ENCODE results near the gene CPEB3. TPM values are rescaled to one million over a fixed set of nuclear protein-coding genes. Genes with fewer than 3 reads are reported as not detected.
"Not testable (repeated sequence)": the region's sequence is repeated elsewhere in the genome, so short reads cannot be mapped to it uniquely, and the experiment has no call there.

CPEB3 gene
- total RNA-seq, 1 experiment from 2014 or later, result 0.40 TPM

DNA sequence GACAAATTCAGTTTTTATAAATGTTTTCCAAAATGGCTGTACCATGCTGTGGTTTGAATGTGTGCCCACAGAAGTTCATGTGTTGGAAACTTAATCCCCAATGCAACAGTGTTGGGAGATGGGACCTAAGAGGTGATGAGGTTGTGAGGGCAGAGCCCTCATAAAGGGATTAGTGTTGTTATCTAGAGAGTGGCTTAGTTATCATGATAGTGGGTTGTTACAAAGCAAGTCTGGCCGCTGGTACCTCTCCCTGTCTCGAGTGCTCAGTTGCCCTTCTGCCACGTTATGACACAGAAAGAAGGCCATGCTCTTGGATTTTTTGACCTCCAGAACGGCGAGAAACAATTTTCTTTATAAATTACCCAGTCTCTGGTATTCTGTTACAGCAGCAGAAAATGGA is 248.3 kb downstream of the CPEB3 start:
- DNase-seq (ENCODE audit: low read depth), result no peak

DNA sequence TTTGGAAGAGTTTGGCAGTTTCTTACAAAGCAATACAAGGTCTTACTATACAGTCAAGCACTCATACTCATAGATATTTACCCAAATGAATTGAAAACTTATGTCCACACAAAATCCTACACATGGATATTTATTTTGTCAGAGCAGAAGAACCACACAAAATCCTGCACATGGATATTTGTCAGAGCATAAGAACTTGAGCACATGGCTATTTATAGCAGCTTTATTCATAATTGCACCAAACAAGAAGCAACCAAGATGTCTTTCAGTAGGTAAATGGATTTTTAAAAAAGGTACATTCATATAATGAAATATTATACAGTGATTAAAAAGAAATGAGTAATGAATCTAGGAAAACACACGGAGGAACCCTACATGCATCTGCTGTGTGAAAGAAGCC is 251.9 kb downstream of the CPEB3 start:
- no peak for DNase-seq (ENCODE audit: low read depth)

DNA sequence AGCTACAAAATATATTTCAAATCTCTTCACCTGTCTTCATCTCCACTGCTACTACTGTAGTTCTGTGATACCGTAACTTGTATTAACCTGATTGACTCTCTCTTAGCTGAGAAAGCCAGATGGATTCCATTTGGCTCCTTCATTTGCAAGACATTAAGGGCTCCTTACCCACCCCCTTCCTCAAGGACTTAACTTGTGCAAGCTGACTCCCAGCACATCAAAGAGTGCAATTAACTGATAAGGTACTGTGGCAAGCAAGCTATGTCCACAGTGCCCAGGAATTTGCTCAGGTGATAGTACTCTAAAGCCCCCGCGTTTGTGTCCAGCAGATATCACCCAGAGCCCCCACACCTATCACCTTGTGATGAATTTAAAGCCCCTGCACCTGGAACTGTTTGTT is 257.8 kb downstream of the CPEB3 start:
- not testable (repeated sequence) for DNase-seq (ENCODE audit: low read depth)

DNA sequence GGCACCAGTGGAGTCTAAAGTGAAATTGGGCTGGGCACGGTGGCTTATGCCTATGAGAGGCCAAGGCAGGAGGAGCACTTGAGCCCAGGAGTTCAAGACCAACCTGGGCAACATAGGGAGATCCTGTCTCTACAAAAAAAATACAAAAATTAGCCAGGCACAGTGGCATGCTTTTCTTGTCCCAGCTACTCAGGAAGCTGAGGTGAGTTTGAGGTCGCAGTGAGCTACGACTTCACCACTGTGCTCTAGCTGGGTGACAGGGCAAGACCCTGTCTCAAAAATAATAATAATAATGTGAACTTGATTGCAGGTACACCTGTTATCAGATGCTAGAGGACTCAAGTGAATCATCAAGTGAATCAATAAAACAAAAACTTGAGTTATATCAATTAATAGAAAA is 259.3 kb downstream of the CPEB3 start:
- no peak for DNase-seq (ENCODE audit: low read depth)

DNA sequence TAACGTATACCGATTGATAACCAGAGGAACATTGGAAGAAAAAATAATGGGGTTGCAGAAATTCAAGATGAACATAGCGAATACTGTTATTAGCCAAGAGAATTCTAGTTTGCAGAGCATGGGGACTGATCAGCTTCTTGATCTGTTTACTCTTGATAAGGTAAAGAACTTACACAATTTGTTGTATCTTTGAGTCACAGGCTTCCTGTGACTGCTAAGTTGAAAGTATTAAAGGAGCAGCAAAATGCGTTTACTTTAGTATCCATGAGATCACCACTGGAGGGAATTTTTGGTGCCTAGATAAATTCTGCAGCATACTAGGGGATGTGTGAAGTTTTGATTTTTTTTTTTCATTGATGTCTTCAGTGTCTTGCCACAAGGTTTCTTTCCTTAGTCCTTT is 263.7 kb downstream of the CPEB3 start:
- no peak for DNase-seq (ENCODE audit: low read depth)

DNA sequence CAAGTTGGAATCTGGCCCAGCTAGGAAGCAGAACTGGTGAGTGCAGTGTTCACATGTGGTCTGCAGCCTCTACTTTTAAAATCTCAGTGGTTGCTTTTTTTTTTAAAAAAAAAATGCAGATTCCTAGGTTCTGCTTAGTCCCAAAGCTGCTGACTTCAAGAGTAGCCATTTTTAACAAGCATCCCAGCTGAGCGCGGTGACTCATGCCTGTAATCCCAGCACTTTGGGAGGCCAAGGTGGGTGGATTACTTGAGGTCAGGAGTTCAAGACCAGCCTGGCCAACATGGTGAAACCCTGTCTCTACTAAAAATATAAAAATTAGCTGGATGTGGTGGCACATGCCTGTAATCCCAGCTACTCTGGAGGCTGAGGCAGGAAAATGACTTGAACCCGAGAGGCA is 265.5 kb downstream of the CPEB3 start:
- DNase-seq (ENCODE audit: low read depth), result peak; percentile 62

DNA sequence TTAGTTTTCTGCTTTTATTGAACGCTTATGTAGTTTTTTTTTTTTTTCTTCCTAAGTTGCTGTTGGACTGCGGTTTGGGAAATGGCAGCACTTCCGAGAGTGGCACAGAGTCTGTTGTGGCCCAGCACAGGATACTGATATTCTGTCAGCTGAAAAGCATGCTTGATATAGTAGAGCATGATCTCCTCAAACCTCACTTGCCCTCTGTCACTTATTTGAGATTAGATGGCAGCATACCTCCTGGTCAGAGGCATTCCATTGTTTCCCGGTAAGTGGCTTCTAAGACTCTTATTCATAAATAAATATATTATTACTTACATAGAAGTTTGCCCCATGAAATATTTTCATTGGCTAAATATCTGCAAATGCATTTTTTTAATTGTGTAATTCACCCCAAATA is 266.2 kb downstream of the CPEB3 start:
- peak; percentile 34 for DNase-seq (ENCODE audit: low read depth)

DNA sequence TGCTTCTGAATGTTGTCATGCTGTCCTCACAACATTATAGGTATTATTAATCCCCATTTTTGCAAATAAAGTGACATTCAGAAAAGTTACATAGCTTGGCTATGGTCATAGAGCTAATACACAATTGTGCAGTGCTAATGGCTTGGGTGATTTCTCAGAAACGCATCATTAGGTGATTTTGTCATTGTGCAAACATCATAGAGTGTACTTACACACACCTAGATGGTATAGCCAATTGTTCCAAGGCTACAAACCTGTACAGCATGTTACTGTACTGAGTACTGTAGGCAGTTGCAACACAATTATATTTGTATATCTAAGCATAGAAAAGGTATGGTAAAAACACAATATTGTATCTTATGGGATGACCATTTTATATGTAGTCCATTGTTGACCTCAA is 276.3 kb downstream of the CPEB3 start:
- DNase-seq (ENCODE audit: low read depth), result no peak

DNA sequence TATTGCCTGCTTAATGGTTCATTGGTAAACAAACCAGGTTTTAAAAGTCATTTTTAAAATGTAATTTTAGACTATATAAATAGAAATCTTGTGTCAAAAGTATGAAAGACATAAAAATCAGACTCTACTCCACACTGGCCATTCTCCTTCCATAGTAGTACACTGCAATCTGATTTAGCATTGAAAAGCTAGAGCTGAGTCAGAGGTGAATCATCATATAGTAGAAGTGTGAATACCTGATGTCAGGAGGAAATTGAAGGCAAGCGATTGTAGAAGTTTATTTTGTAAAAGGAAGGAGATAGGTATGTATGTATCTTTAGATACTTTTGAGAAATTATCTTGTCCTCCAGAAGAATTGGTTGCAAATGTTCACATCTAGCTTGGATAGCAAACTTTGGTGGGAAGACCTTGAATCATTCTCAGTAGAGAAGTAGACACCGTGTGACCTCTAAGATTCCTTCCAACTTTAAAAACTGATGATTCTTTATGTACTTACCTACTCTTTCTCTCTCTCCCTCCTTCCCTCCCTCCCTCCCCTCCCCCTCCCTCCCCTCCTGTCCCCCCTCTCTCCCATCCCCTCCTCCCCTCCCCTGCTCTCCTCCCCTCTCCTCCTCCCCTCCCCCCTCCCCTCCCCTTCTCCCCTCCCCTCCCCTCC is 279.2 kb downstream of the CPEB3 start:
- DNase-seq (ENCODE audit: low read depth), result peak; percentile 66

DNA sequence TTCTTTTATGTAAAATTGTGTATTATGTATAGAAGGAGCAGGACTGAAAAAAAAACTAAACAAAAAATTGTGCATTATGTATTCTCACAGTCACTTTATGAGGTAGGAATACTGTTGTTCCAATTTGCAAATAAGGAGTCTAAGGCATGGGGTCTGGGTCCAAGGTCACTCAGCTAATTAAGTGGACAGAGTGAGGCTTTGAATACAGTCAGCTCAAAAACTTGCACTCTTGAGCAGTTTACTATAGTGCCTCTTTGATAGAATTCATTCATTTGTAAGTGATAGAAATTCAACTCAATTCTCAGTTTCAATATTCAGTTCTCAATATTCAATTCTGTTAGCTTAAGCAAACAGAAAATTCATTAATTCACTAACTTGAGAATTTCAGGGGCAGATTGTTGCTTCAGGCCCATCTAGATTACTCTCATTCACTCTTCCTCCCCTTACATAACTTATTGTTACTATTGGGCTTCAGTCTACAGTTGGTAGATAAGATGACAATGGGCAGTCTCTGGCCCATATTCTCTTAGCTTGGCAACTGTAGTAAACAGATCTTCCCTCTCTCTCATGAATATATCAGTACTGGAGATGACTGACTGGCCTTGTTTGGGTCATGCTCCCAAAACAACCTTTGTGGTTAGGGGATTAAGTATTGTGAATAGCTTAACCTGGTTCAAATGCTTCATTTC is 280.7 kb downstream of the CPEB3 start:
- no peak for DNase-seq (ENCODE audit: low read depth)

DNA sequence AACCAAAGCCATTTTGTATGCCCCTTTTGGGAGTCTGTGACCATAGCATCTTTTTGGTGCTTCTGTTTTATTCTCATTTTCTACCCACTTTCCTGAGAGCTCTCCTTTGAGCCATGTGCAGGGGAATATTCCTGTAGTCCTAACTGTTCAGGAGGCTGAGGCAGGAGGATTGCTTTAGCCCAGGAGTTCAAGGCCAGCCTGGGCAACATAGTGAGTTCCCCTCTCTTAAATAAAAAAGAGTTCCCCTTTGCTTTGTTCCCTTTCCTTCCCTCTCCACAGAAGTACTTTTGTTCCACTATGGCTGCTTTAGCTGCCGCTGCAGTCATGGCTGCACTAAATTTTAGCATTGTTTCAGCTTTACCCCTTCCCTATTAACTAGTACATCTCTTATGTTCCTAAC is 281.4 kb downstream of the CPEB3 start:
- DNase-seq (ENCODE audit: low read depth), result no peak

DNA sequence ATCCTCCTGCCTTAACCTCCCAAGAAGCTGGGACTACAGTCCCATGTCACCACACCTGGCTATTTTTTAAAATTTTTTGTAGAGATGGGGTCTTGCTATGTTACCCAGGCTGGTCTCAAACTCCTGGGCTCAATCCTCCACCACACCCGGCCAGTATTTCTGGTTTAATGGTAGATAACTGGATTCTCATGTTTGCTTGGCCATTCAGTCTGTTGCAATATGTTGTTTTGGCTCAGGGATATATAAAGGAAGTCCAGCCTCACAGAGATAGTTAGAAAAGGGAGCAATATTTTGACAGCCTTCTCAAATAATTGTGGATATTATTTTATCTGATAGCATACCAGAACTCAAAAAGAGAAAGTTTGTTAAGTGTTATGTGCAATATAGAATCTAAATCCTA is 284.9 kb downstream of the CPEB3 start:
- DNase-seq (ENCODE audit: low read depth), result no peak

DNA sequence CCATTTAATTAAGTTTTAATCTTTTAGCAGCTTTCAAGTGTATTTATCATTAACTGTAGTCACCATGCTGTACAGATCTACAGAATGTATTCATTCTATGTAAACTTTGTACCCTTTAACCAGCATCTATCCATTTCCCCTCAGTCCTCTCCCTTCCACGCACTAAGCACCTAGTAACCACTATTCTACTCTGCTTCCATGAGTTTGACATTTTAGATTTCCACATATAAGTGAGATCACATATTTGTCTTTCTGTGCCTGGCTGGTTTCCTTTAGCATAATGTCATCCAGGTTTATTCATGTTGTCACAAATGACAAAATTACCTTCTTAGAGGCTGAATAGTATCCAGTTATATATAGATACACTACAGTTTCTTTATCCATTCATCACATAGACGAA is 287.6 kb downstream of the CPEB3 start:
- DNase-seq (ENCODE audit: low read depth), result no peak

DNA sequence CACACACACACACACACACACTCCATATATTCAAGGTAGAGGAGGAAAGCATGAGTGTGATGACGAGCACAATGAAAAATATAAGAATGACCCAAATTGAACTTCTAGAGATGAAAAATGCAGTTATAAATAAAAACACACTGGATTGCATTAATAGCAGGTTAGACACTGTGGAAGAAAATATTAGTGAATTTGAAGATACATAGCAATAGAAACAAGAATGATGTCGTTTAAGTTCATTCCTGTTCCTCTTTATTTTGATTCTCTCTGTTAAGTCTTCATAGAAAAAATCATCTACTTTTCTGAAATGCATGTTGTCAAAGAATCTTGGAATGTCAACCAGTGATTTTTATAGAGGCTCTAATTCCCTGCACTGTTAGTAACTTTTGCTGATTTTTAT is 288.9 kb downstream of the CPEB3 start:
- no peak for DNase-seq (ENCODE audit: low read depth)

DNA sequence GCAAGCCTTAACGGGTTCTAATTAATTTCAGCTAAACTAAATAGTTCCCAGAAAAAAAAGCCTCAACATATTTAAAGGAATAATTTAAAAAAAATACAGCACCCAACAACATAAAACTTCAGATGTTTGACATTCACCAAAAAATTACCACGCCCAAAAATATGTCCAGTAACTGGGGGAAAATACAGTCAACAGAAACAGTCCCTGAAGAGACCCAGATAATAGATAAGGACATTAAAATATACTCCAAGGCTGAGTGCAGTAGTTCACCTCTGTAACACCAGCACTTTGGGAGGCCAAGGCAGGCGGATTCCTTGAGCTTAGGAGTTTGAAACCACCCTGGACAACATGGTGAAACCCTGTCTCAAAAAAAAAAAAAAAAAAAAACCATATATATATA is 289.3 kb downstream of the CPEB3 start:
- DNase-seq (ENCODE audit: low read depth), result no peak

Other genes starting within 250 kb of the CPEB3 start
- gene MARCHF5, start 89 bp upstream of the CPEB3 start, total RNA-seq (2014; rRNA removed), result 7.5 and 12.7 TPM in 2 replicates

Data from LHCN-M2 (cell line).